Panc1 (cell line): Measurements from ENCODE around the gene BLTP1. TPM values are rescaled to one million over a fixed set of nuclear protein-coding genes. Genes with fewer than 3 reads are reported as not detected.

ENCODE experiments used
- ATAC-seq: fragments of 200-7000 bp; cut with Tn5 transposase; 2 replicates; pipeline ENCODE4 v1.9.1; 2020; ENCODE audit warnings: mild to moderate bottlenecking, moderate library complexity
- BruUV-seq: library from RNA; stranded (reverse); fragments of 400-500 nt; replicated peaks from 2 replicates; lab custom pipeline; 2021; lab: Mats Ljungman, UMichigan
- CTCF ChIA-PET: fragments of 300-600 bp; sonication (Branson Sonifier 250); formaldehyde crosslinking; loops from one replicate; lab custom pipeline; 2022; ENCODE audit warnings: antibody characterized with exemption; lab: Charles Lee
- POLR2A ChIA-PET: fragments of 300-600 bp; sonication (Branson Sonifier 250); formaldehyde crosslinking; loops from one replicate; lab custom pipeline; 2022; ENCODE audit warnings: antibody characterized with exemption; lab: Charles Lee
- DNase-seq: peaks from one replicate; pipeline ENCODE4 v3.0.0-alpha.2; 2010; ENCODE audit warnings: low read depth, low spot score
- H3K27ac ChIP-seq: 2 replicates; pipeline ENCODE4 v1.5.1; 2011; ENCODE audit warnings: mild to moderate bottlenecking, low read length, inconsistent platforms
- H3K27me3 ChIP-seq: fragments of 200-500 bp; sonication (Bioruptor generic); 2 replicates; pipeline ENCODE4 v1.6.0; 2014; ENCODE audit warnings: low read length, inconsistent platforms; ENCODE audit not compliant: control insufficient read depth, insufficient read depth
- H3K36me3 ChIP-seq: fragments of 200-500 bp; sonication (Bioruptor generic); 2 replicates; pipeline ENCODE4 v1.5.1; 2014; ENCODE audit warnings: inconsistent platforms, mild to moderate bottlenecking, low read length, moderate library complexity; ENCODE audit not compliant: control insufficient read depth, insufficient read depth
- H3K4me1 ChIP-seq: 2 replicates; pipeline ENCODE4 v1.5.1; 2011; ENCODE audit warnings: inconsistent platforms, mild to moderate bottlenecking, low read length, moderate library complexity; ENCODE audit not compliant: control insufficient read depth, insufficient read depth
- H3K4me3 ChIP-seq, 2 experiments: 2 replicates each; pipeline ENCODE4 v1.5.1; 2011 to 2012; ENCODE audit warnings: low read depth in 2 of 2, low read length in 2 of 2, mild to moderate bottlenecking in 2 of 2, inconsistent platforms in 1 of 2, moderate library complexity in 1 of 2
- H3K9me3 ChIP-seq: fragments of 200-500 bp; sonication (Bioruptor generic); 2 replicates; pipeline ENCODE4 v1.5.1; 2014; ENCODE audit warnings: low read depth, mild to moderate bottlenecking, inconsistent platforms, low read length, moderate library complexity; ENCODE audit not compliant: control insufficient read depth, insufficient read depth
- POLR2AphosphoS5 ChIP-seq: IDR thresholded peaks from 2 replicates; pipeline ENCODE4 v1.6.1; 2012; ENCODE audit warnings: mild to moderate bottlenecking, low read depth, low read length, moderate library complexity
- SIN3A ChIP-seq: IDR thresholded peaks from 2 replicates; pipeline ENCODE4 v1.6.1; 2012; ENCODE audit warnings: low read depth, mild to moderate bottlenecking, low read length, moderate library complexity, borderline replicate concordance; ENCODE audit not compliant: insufficient read depth
- TCF7L2 ChIP-seq: IDR thresholded peaks from 2 replicates; pipeline ENCODE4 v1.6.1; 2011; ENCODE audit warnings: mild to moderate bottlenecking, low read depth, low read length, inconsistent platforms
- in situ Hi-C: cut with HindIII; loops from 2 replicates; pipeline ENCODE4 v1.10.0; 2016; ENCODE audit warnings: low sequenced_read_pairs, low pct_unique_long_range_greater_than_20kb
- intact Hi-C: fragments of 100-400 bp; cut with micrococcal nuclease; formaldehyde crosslinking; loops from one replicate; pipeline ENCODE4 v1.10.0; 2022; ENCODE audit not compliant: unreplicated experiment
- total RNA-seq: library from RNA; stranded (reverse); gene quantifications from one replicate; pipeline ENCODE4 v1.2.1, GENCODE V29; 2021; ENCODE audit not compliant: unreplicated experiment
- TF ChIP-seq, protein P1 (sequence below): fragments of 450-650 bp; IDR thresholded peaks from 2 replicates; pipeline ENCODE4 v1.5.1; 2017; ENCODE audit warnings: mild to moderate bottlenecking
- TF ChIP-seq, protein P2 (sequence below), 2 experiments: IDR thresholded peaks; 2 replicates each; pipeline ENCODE4 v1.6.1; 2011 to 2012; ENCODE audit warnings: low read depth in 2 of 2, control low read depth in 1 of 2, low read length in 1 of 2, mild to moderate bottlenecking in 1 of 2, moderate library complexity in 1 of 2; ENCODE audit not compliant: insufficient read depth in 1 of 2

The BLTP1 gene
- total RNA-seq, 1 experiment from 2014 or later, result 24.5 TPM

DNA sequence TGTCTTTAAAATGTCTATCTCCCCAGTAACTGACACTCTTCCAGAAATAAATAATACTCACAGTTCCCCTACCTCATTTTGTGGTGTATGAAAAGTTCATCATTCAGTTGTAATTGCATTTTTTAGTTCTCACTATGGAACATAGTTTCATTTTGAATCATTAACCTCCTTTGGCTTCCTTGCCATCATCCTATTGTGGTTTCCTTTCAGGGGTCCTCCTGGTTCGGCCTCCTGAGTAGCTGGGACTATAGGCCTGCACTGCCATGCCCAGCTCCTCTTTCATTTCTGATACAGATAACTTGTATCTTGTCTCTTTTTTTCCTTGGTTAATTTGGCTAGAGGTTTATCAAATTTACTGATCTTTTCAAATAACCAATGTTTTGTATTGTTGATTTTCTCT lies 23.1 kb upstream of the BLTP1 start:
- no TSS peak for BruUV-seq
- Histone ChIP-seq H3K36me3 (no peaks in the 10 kb centered on the region), H3K27ac (no peak overlapping the region), H3K9me3 (no peaks in the 10 kb centered on the region), H3K4me1 (no peaks in the 10 kb centered on the region), H3K27me3 (no peaks in the 10 kb centered on the region), H3K4me3 (no peak overlapping the region)
- ChIA-PET POLR2A (no interaction called here), CTCF (no interaction called here)
- DNase-seq, result no peak
- in situ Hi-C loops, result no loop called here
- TF ChIP-seq TCF7L2 (no peak), SIN3A (no peak)
- TF ChIP-seq, protein P1, sequence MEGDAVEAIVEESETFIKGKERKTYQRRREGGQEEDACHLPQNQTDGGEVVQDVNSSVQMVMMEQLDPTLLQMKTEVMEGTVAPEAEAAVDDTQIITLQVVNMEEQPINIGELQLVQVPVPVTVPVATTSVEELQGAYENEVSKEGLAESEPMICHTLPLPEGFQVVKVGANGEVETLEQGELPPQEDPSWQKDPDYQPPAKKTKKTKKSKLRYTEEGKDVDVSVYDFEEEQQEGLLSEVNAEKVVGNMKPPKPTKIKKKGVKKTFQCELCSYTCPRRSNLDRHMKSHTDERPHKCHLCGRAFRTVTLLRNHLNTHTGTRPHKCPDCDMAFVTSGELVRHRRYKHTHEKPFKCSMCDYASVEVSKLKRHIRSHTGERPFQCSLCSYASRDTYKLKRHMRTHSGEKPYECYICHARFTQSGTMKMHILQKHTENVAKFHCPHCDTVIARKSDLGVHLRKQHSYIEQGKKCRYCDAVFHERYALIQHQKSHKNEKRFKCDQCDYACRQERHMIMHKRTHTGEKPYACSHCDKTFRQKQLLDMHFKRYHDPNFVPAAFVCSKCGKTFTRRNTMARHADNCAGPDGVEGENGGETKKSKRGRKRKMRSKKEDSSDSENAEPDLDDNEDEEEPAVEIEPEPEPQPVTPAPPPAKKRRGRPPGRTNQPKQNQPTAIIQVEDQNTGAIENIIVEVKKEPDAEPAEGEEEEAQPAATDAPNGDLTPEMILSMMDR, result no peak
- TF ChIP-seq, protein P2, sequence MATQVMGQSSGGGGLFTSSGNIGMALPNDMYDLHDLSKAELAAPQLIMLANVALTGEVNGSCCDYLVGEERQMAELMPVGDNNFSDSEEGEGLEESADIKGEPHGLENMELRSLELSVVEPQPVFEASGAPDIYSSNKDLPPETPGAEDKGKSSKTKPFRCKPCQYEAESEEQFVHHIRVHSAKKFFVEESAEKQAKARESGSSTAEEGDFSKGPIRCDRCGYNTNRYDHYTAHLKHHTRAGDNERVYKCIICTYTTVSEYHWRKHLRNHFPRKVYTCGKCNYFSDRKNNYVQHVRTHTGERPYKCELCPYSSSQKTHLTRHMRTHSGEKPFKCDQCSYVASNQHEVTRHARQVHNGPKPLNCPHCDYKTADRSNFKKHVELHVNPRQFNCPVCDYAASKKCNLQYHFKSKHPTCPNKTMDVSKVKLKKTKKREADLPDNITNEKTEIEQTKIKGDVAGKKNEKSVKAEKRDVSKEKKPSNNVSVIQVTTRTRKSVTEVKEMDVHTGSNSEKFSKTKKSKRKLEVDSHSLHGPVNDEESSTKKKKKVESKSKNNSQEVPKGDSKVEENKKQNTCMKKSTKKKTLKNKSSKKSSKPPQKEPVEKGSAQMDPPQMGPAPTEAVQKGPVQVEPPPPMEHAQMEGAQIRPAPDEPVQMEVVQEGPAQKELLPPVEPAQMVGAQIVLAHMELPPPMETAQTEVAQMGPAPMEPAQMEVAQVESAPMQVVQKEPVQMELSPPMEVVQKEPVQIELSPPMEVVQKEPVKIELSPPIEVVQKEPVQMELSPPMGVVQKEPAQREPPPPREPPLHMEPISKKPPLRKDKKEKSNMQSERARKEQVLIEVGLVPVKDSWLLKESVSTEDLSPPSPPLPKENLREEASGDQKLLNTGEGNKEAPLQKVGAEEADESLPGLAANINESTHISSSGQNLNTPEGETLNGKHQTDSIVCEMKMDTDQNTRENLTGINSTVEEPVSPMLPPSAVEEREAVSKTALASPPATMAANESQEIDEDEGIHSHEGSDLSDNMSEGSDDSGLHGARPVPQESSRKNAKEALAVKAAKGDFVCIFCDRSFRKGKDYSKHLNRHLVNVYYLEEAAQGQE (IDR thresholded peaks at IDR 0.05; ENCODE audit: insufficient read depth in 1 of 2, low read depth in 2 of 2, low read length in 1 of 2), result no peak
- intact Hi-C loops, result no loop called here
- ATAC-seq, result no peak

DNA sequence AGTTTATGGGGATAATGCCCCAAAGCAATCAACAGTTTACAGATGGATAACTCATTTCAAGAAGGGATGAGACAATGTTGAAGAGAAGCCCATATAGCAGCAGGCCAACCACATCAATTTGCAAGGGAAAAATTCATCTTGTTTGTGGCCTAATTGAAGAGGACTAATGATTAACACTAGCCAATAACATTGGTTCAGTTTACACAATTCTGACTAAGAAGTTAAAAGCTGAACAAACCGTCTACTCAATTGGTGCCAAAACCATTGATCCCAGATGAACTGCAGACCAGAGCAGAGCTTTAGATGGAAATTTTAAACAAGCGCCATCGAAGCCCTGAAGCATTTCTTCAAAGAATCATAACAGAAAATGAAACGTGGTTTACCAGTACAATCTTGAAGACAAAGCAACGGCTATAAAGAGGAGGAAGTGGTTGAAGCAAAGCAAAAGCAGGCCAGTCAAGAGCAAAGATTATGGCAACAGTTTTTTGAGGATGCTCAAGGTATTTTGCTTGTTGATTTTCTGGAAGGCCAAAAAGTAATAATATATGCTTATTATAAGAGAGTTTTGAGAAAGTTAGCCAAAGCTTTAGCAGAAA lies 20.5 kb upstream of the BLTP1 start:
- in situ Hi-C loops, result no loop called here

More for the DNA sequence above, 20.5 kb upstream of the BLTP1 start:
- no peaks in the 10 kb centered on the region for H3K9me3 ChIP-seq
- TF ChIP-seq POLR2AphosphoS5 (no peak), TCF7L2 (no peak), SIN3A (no peak)
- TF ChIP-seq, protein P1, result no peak
- TF ChIP-seq, protein P2 (IDR thresholded peaks at IDR 0.05; ENCODE audit: insufficient read depth in 1 of 2, low read depth in 2 of 2, low read length in 1 of 2), result no peak
- no peak overlapping the region for H3K27ac ChIP-seq
- no peaks in the 10 kb centered on the region for H3K36me3 ChIP-seq
- ATAC-seq, result no peak
- ChIA-PET POLR2A (no interaction called here), CTCF (no interaction called here)
- no peak overlapping the region for H3K4me3 ChIP-seq
- intact Hi-C loops, result no loop called here
- no peaks in the 10 kb centered on the region for H3K4me1 ChIP-seq
- BruUV-seq, result no TSS peak
- no peaks in the 10 kb centered on the region for H3K27me3 ChIP-seq
- DNase-seq, result no peak
